Stimulated activated CD8-positive, alpha-beta memory T cell treated with anti-CD3 and anti-CD28 coated beads, Interleukin-7, amount 100 ng/mL, for 1 hour (primary cell): ENCODE data around the gene SIL1.
A peak's percentile ranks its signal among the peaks of the same experiment; 100 is the strongest.
"Not testable (repeated sequence)": the region's sequence is repeated elsewhere in the genome, so short reads cannot be mapped to it uniquely, and the experiment has no call there.

Experiments
- DNase-seq, 2 donors: peaks; one replicate each; pipeline ENCODE4 v3.0.0-alpha.2; 2020; ENCODE audit warnings: low read depth in 2 of 2

The SIL1 gene

GRCh38 chr5:139197710-139198669 is at the start of gene SIL1:
Gene SIL1, minus strand, starts transcription at chr5:139198368. Its CDS starts 70,525 bp downstream, at chr5:139127843.
- peak; percentile 93 to 94 for DNase-seq

- DNase-seq: no peak
These were observed 48.2 kb upstream of the SIL1 start for GRCh38 chr5:139246394-139246793.

GRCh38 chr5:139245637-139246339 is 47.6 kb upstream of the SIL1 start:
- no peak for DNase-seq

DNA sequence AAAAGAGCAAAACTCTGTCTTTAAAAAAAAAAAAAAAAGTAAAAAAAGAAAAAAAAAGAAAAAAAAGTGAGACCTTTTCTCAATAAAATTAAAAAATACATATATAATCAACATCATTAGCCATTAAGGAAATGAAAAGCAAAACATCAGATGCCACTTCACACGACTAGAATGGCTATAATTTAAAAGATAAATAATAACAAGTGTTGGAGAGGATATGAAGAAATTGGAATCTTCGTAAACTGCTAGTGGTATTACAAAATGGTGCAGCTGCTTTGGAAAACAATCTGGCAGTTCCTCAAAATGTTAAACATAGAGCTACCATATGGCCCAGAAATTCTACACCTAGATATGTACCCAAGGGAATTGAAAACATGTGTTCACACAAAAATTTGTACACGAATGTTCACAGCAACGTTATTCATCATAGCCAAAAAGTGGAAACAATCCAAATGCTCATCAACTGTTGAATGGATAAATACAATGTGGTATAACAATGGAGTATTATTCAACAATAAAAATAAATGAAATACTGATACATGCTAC is 45.3 kb upstream of the SIL1 start:
- DNase-seq: no peak

GRCh38 chr5:139241139-139241538 is 43.0 kb upstream of the SIL1 start:
- DNase-seq: no peak

- DNase-seq: no peak
These were observed 38.3 kb upstream of the SIL1 start for GRCh38 chr5:139236479-139236878.

- no peak for DNase-seq
These were observed 34.1 kb upstream of the SIL1 start for GRCh38 chr5:139232147-139232724.

DNA sequence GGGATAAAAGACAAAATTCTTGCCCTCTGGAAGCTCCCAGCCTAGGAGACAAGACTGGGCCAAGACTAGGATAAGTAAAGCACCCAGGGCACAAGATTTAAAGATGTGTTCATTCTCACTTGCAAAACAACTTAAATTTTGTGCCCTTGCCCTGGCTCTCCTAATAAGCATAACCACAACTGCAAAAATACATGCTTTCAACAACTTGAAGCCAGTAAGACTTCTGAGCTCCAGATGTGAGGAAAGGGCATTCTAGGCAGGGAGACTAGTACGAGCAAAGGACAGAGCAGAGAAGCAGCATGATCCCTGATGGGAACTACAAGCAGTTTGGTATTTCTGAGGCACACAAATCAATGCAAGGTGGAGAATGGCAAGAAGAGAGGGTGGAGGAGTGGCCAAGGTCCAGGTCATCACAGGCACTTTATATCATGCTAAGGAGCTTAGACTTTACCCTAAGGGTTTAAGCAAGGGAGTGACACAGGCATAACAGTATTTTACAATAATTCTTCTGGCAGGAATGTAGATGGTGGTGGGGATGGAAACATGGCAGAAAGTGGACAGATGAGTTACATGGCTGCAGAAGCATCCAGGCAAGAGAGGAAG is 30.1 kb upstream of the SIL1 start:
- DNase-seq: no peak

- DNase-seq: no peak
These were observed 28.0 kb upstream of the SIL1 start for GRCh38 chr5:139226131-139226530.

DNA sequence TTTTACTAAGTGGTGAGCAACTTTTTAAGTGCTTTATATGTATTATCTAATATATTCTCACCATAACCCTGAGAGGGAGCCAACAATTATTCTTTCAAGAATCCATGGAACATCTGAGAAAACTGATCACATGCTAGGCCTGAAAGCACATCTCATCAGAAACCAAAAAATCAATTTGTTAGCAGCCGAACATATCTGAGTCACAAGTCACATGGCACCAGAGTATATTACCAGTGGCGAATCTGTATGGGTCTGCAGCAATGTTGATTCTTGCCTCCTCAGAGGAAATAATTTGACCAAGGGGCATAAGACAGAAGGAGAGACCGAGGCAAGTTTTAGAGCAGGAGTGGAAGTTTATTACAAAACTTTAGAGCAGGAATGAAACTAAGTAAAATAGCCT is 25.3 kb upstream of the SIL1 start:
- DNase-seq: no peak

- no peak for DNase-seq
These were observed 24.2 kb upstream of the SIL1 start for GRCh38 chr5:139222346-139222745.

DNA sequence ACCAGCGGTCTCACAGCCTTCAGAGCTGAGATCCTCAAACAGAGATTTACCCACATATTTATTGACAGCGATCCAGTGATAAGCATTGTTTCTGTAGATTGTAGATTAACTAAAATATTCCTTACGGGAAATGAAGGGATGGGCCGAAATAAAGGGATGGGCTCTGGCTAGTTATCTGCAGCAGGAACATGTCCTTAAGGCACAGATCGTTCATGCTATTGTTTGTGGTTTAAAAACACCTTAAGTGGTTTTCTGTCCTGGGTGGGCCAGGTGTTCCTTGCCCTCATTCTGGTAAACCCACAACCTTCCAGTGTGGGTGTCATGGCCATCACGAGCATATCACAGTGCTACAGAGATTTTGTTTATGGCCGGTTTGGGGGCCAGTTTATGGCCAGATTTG is 19.9 kb upstream of the SIL1 start:
- DNase-seq: not testable (repeated sequence)

GRCh38 chr5:139215107-139215975 is 17.2 kb upstream of the SIL1 start:
- no peak for DNase-seq

- no peak for DNase-seq
These were observed 16.5 kb upstream of the SIL1 start for GRCh38 chr5:139214646-139215045.

GRCh38 chr5:139212906-139213305 is 14.7 kb upstream of the SIL1 start:
- DNase-seq: no peak

- no peak for DNase-seq
These were observed 14.3 kb upstream of the SIL1 start for GRCh38 chr5:139212486-139212885.

DNA sequence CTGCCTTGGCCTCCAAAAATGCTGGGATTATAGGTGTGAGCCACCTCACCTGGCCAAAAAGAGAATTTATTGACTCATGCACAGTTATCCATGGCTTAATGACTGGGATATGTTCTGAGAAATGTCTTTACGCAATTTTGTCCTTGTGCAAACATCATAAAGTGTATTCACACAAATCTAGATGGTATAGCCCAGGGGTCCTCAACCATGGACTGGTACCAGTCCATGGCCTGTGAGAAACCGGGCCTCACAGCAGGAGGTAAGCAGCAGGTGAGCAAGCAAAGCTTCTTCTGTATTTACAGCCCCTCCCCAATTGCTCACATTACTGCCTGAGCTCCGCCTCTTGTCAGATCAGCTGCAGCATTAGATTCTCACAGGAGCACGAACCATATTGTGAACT is 12.4 kb upstream of the SIL1 start:
- no peak for DNase-seq

DNA sequence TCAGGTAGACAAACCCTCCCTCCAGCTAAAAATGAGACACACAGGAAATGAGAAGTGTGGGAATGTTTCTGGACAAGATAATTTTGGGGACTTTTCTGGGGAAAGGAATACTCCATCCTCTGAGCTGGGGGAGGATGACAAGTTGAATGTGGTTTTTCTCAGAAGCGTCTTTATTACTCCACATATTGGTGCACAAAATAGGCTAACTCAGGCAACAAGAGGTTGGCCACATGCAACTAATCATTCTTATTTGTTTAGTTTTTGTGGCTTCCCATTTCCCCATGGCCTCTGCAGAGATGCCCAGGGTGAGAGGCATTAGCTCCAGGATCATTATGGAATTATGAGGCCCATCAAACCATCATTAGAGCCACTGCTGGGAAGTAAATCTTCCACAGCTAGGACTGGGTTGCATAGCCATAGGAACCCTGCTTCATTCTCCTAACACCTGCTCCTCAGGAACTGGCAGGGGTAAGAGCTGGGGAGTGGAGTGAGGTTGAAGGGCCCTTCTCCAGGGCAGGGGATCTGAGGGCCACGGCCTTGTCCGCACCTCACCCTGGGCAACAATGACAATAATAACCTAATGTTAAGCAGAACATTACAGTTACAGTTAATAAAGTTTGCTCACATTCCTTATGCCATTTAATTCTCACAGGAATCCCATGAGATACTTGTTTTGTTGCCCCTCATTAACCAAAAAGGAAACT is 9.3 kb upstream of the SIL1 start:
- no peak for DNase-seq

DNA sequence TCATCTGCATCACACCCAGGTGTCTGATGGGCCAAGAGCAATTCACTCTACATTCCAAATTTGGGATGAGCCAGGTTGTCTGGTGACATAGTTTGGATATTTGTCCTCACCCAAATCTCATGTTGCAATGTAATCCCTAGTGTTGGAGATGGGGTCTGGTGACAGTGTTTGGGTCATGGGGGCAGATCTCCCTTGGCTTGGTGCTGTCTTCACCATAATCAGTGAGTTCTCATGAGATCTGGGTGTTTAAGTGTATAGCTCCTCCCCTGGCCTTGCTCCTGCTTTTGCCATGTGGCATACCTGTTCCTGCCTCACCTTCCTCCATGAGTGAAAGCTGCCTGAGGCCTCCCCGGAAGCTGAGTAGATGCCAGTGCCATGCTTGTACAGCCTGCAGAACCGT is 7.4 kb upstream of the SIL1 start:
- DNase-seq: no peak

DNA sequence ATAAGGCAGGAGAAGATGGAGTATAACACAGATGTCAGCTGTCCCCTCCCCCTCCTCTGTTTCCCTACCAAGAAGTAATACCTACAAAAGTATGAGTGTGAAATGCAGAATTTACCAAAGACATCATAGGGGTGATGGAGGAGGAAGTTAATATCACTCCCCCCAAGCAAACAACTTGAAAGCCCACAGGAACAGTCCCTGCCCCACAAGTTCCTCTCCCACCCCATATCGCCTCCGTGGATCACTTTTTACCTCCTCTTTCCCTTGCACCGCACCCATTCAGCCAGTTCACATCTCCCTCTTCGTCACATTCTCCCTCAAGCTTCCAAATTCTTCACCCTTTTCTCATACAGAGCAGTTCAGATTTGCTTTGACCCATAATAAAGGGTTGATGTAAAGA is 7.0 kb upstream of the SIL1 start:
- DNase-seq: no peak
